Choroid plexus epithelial cell (primary cell): Measurements from ENCODE around the gene TMEM131.

ENCODE experiments used
- DNase-seq: peaks from one replicate; pipeline ENCODE4 v3.0.0-alpha.2; 2010; ENCODE audit warnings: low read depth
- H3K4me3 ChIP-seq: 2 replicates; pipeline ENCODE4 v1.5.1; 2011; ENCODE audit warnings: low read depth, mild to moderate bottlenecking, control low read depth, low read length, moderate library complexity
- TF ChIP-seq, protein P1 (sequence below): conservative IDR thresholded peaks from 2 replicates; pipeline ENCODE4 v1.5.1; 2011; ENCODE audit warnings: low read depth, mild to moderate bottlenecking, control low read depth, inconsistent platforms, low read length, moderate library complexity

TMEM131 gene

DNA sequence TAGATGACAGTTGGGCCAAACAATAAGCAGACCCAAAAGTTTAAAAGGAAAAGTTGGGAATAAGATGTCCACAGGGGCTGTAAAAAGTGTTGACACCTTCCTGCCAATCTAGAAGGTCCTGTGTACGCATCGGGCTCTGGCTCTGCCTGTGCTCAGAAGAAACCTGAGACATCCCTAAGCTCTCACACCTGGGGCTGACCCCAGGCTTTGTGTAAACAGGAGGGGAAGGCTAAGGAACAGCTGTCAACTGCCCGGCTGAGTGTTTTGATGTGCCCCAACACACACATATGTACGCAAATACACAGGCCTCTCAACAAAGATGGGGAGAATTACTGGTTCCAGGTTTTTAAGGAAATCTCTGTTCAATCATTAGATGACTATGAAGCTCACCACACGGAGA lies 59.5 kb downstream of the TMEM131 start:
- TF ChIP-seq, protein P1, sequence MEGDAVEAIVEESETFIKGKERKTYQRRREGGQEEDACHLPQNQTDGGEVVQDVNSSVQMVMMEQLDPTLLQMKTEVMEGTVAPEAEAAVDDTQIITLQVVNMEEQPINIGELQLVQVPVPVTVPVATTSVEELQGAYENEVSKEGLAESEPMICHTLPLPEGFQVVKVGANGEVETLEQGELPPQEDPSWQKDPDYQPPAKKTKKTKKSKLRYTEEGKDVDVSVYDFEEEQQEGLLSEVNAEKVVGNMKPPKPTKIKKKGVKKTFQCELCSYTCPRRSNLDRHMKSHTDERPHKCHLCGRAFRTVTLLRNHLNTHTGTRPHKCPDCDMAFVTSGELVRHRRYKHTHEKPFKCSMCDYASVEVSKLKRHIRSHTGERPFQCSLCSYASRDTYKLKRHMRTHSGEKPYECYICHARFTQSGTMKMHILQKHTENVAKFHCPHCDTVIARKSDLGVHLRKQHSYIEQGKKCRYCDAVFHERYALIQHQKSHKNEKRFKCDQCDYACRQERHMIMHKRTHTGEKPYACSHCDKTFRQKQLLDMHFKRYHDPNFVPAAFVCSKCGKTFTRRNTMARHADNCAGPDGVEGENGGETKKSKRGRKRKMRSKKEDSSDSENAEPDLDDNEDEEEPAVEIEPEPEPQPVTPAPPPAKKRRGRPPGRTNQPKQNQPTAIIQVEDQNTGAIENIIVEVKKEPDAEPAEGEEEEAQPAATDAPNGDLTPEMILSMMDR = no peak

DNA sequence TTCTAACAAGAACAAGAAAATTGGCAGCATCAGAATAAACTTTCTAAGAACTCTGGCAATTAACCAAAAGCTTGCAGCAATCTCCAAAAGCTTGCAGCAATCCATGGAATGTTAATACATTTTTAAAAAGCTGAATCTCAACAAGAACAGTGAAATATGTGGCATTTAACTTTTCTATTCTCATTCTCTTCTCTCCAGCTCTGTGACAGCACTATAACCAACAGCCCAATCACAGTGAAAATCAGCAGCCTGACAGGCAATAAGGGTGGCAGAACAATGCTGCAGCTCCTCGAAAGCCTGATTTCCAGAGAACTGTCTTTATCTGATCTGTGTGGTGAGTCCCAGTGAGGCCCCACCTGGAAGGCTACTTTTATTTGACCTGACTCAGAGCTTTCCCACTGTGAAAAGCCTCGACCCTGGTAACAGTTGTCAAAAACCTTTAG lies 60.0 kb downstream of the TMEM131 start:
- no peak overlapping the region for H3K4me3 ChIP-seq
- TF ChIP-seq, protein P1 = no peak
- DNase-seq = peak; percentile 83

More for the DNA sequence above, 59.5 kb downstream of the TMEM131 start:
- no peak for DNase-seq
- no peak overlapping the region for H3K4me3 ChIP-seq

DNA sequence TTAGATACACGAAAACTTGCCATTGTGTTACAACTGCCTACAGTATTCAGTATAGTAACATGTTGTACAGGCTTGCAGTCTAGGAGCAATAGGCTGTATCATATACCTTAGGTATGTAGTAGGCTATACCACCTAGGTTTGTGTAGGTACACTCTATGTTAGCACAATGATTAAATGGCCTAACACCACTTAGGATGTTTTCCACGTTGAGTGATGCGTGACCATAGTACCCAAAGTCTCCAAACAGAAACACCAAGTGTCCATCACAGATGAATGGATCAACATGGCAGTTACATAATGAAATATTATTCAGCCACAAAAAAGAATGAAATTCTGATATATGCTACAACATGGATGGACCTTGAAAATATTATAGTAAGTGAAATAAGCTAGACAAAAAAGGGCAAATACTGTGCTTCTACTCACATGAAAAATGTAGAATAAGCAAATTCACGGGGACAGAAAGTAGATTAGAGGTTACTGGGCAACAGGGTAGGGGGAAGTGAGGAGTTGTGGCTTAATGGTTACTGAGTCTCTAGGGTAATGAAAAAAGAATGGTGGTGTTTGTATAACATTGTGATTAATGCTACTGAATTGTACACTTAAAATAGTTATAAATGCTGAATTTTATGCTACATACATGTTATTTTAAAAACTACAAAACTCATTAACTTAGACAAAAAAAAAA lies 62.6 kb downstream of the TMEM131 start:
- no peak overlapping the region for H3K4me3 ChIP-seq
- TF ChIP-seq, protein P1 = no peak
- no peak for DNase-seq

DNA sequence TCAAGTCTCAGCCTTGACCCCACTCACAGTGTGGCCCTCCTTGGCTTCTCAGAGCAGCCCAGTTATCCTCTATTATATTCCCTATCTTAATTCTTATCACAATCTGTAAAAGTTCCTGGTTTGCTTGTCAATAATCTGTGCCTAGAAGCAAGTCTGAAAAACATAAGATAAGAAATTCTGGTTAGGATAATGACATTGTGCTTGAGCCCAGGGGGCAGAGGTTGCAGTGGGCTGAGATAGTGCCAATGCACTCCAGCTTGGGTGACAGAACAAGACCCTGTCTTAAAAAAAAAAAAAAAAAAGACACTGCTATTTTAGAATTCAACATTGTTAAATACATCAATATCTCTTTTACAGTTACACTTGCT lies 63.9 kb downstream of the TMEM131 start:
- TF ChIP-seq, protein P1 = no peak
- no peak overlapping the region for H3K4me3 ChIP-seq
- DNase-seq = no peak

DNA sequence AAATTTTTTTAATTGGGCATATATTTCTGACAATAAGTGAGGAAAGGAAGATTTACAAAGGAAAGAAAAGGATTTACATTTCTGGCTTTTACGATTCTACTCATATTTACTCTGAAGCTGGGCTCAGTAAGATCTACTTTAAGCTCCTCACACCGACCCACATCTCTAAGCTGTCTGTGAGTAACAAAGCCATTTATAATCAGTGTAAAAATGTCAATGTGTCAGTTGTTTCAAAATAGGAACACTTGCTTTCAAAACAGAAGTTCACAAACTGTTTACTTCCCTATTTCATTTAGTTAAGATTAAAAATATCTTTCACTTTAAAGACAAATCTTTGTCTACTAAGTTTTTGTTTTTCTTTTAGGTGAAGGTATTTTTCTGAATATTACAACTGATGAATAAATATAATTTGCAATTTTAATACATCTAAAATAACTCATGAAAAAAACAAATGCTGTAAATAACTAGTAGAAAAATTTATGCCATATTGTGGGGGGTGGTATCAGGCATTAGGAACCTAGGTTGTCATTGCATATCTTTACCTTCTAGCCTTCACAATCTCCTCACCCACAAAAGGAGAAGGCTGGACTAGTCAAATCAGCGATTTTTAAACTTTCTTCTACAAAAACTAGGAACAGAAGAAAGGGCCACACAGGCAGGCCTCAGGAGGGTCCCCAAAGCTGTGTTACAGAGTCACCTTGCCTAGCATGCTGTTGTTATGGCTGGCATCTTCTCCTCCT lies 64.5 kb downstream of the TMEM131 start:
- TF ChIP-seq, protein P1 = no peak
- DNase-seq = no peak
- no peak overlapping the region for H3K4me3 ChIP-seq

DNA sequence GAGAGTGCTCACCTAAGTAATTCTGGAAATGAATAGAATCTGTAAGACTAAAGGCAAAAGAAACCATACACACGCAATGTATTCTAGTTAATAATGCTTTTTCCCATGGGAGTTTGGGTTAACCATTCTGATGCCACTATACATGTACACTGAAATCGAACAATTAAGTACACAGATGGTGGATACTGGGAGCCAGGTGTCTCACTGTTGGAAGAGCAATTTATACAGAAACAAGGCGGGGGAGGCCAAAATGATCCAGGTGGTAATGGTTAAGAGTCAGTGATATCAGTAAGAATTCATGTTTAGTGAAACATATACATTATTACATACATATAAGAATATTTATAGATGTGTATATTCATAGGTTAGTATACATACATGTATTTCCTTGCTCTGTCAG lies 67.2 kb downstream of the TMEM131 start:
- no peak for DNase-seq
- no peak overlapping the region for H3K4me3 ChIP-seq
- TF ChIP-seq, protein P1 = no peak
